Measurements from ENCODE around the gene RAB7A. TPM values are rescaled to one million over a fixed set of nuclear protein-coding genes. Genes with fewer than 3 reads are reported as not detected.
"Not testable (repeated sequence)": the region's sequence is repeated elsewhere in the genome, so short reads cannot be mapped to it uniquely, and the experiment has no call there.

The RAB7A gene
- polyA plus RNA-seq, 3 donors = 237 to 300 (median 259) TPM

- no peak for DNase-seq (ENCODE audit: extremely low read depth in 1 of 11, low read depth in 9 of 11, low spot score in 4 of 11)
Observed at GRCh38 chr3:128735884-128736283, 9.9 kb downstream of the RAB7A start.

- DNase-seq (ENCODE audit: extremely low read depth in 1 of 11, low read depth in 9 of 11, low spot score in 4 of 11) = no peak
Observed at GRCh38 chr3:128736601-128737000, 10.6 kb downstream of the RAB7A start.

- no peak for DNase-seq (ENCODE audit: extremely low read depth in 1 of 11, low read depth in 9 of 11, low spot score in 4 of 11)
Observed at GRCh38 chr3:128740621-128741020, 14.6 kb downstream of the RAB7A start.

- no peak for DNase-seq (ENCODE audit: extremely low read depth in 1 of 11, low read depth in 9 of 11, low spot score in 4 of 11)
Observed at GRCh38 chr3:128742821-128743594, 17.0 kb downstream of the RAB7A start.

- DNase-seq (ENCODE audit: extremely low read depth in 1 of 11, low read depth in 9 of 11, low spot score in 4 of 11) = no peak
Observed at GRCh38 chr3:128745742-128746141, 19.8 kb downstream of the RAB7A start.

GRCh38 chr3:128746881-128747280, 20.9 kb downstream of the RAB7A start:
- no peak for DNase-seq (ENCODE audit: extremely low read depth in 1 of 11, low read depth in 9 of 11, low spot score in 4 of 11)

GRCh38 chr3:128748557-128748956, 22.6 kb downstream of the RAB7A start:
- no peak for DNase-seq (ENCODE audit: extremely low read depth in 1 of 11, low read depth in 9 of 11, low spot score in 4 of 11)

- DNase-seq (ENCODE audit: extremely low read depth in 1 of 11, low read depth in 9 of 11, low spot score in 4 of 11) = no peak
Observed at GRCh38 chr3:128749035-128749434, 23.1 kb downstream of the RAB7A start.

GRCh38 chr3:128749561-128749960, 23.6 kb downstream of the RAB7A start:
- DNase-seq (ENCODE audit: extremely low read depth in 1 of 11, low read depth in 9 of 11, low spot score in 4 of 11) = not testable (repeated sequence)

GRCh38 chr3:128753715-128754114, 27.7 kb downstream of the RAB7A start:
- no peak for DNase-seq (ENCODE audit: extremely low read depth in 1 of 11, low read depth in 9 of 11, low spot score in 4 of 11)

GRCh38 chr3:128760042-128760441, 34.1 kb downstream of the RAB7A start:
- no peak for DNase-seq (ENCODE audit: extremely low read depth in 1 of 11, low read depth in 9 of 11, low spot score in 4 of 11)

GRCh38 chr3:128760881-128761280, 34.9 kb downstream of the RAB7A start:
- no peak for DNase-seq (ENCODE audit: extremely low read depth in 1 of 11, low read depth in 9 of 11, low spot score in 4 of 11)

GRCh38 chr3:128761392-128761791, 35.4 kb downstream of the RAB7A start:
- DNase-seq (ENCODE audit: extremely low read depth in 1 of 11, low read depth in 9 of 11, low spot score in 4 of 11) = no peak

- no peak for DNase-seq (ENCODE audit: extremely low read depth in 1 of 11, low read depth in 9 of 11, low spot score in 4 of 11)
Observed at GRCh38 chr3:128763967-128764366, 38.0 kb downstream of the RAB7A start.

GRCh38 chr3:128764863-128765262, 38.9 kb downstream of the RAB7A start:
- no peak for DNase-seq (ENCODE audit: extremely low read depth in 1 of 11, low read depth in 9 of 11, low spot score in 4 of 11)

GRCh38 chr3:128767094-128767750, 41.2 kb downstream of the RAB7A start:
- DNase-seq (ENCODE audit: extremely low read depth in 1 of 11, low read depth in 9 of 11, low spot score in 4 of 11) = no peak

GRCh38 chr3:128768471-128768870, 42.5 kb downstream of the RAB7A start:
- no peak for DNase-seq (ENCODE audit: extremely low read depth in 1 of 11, low read depth in 9 of 11, low spot score in 4 of 11)

- DNase-seq (ENCODE audit: extremely low read depth in 1 of 11, low read depth in 9 of 11, low spot score in 4 of 11) = peak in 1 of 11 donors; percentile 8
Observed at GRCh38 chr3:128770387-128770786, 44.4 kb downstream of the RAB7A start.

- not testable (repeated sequence) for DNase-seq (ENCODE audit: extremely low read depth in 1 of 11, low read depth in 9 of 11, low spot score in 4 of 11)
Observed at GRCh38 chr3:128773189-128773588, 47.2 kb downstream of the RAB7A start.

- not testable (repeated sequence) for DNase-seq (ENCODE audit: extremely low read depth in 1 of 11, low read depth in 9 of 11, low spot score in 4 of 11)
Observed at GRCh38 chr3:128773592-128773991, 47.6 kb downstream of the RAB7A start.

- no peak for DNase-seq (ENCODE audit: extremely low read depth in 1 of 11, low read depth in 9 of 11, low spot score in 4 of 11)
Observed at GRCh38 chr3:128775241-128775640, 49.3 kb downstream of the RAB7A start.
